ENCODE results near the gene HACD4. TPM values are rescaled to one million over a fixed set of nuclear protein-coding genes. Genes with fewer than 3 reads are reported as not detected.
"Not testable (repeated sequence)": the region's sequence is repeated elsewhere in the genome, so short reads cannot be mapped to it uniquely, and the experiment has no call there.

HACD4 gene
- total RNA-seq, 1 donor from 2014 or later: 2.2 TPM

- no peak for DNase-seq (ENCODE audit: low spot score)
Observed at GRCh38 chr9:21016701-21017491, 14.5 kb downstream of the HACD4 start.

- DNase-seq (ENCODE audit: low spot score): no peak
Observed at GRCh38 chr9:21015995-21016394, 15.4 kb downstream of the HACD4 start.

- no peak for DNase-seq (ENCODE audit: low spot score)
Observed at GRCh38 chr9:21015129-21015815, 16.2 kb downstream of the HACD4 start.

GRCh38 chr9:21002040-21002439, 29.4 kb downstream of the HACD4 start:
- DNase-seq (ENCODE audit: low spot score): no peak

GRCh38 chr9:21001581-21001980, 29.9 kb downstream of the HACD4 start:
- DNase-seq (ENCODE audit: low spot score): no peak

- no peak for DNase-seq (ENCODE audit: low spot score)
Observed at GRCh38 chr9:20997503-20998076, 33.9 kb downstream of the HACD4 start.

- no peak for DNase-seq (ENCODE audit: low spot score)
Observed at GRCh38 chr9:20996809-20997208, 34.6 kb downstream of the HACD4 start.

GRCh38 chr9:20995616-20996015, 35.8 kb downstream of the HACD4 start:
- no peak for DNase-seq (ENCODE audit: low spot score)

GRCh38 chr9:20994486-20994885, 37.0 kb downstream of the HACD4 start:
- DNase-seq (ENCODE audit: low spot score): no peak

- DNase-seq (ENCODE audit: low spot score): no peak
Observed at GRCh38 chr9:20990867-20991266, 40.6 kb downstream of the HACD4 start.

- DNase-seq (ENCODE audit: low spot score): no peak
Observed at GRCh38 chr9:20989923-20990341, 41.5 kb downstream of the HACD4 start.

- DNase-seq (ENCODE audit: low spot score): no peak
Observed at GRCh38 chr9:20988671-20989315, 42.6 kb downstream of the HACD4 start.

- DNase-seq (ENCODE audit: low spot score): no peak
Observed at GRCh38 chr9:20988061-20988460, 43.4 kb downstream of the HACD4 start.

- no peak for DNase-seq (ENCODE audit: low spot score)
Observed at GRCh38 chr9:20987521-20987920, 43.9 kb downstream of the HACD4 start.

GRCh38 chr9:20985851-20986600, 45.4 kb downstream of the HACD4 start:
- no peak for DNase-seq (ENCODE audit: low spot score)

- DNase-seq (ENCODE audit: low spot score): no peak
Observed at GRCh38 chr9:20984506-20984905, 46.9 kb downstream of the HACD4 start.

- DNase-seq (ENCODE audit: low spot score): no peak
Observed at GRCh38 chr9:20981486-20981885, 50.0 kb downstream of the HACD4 start.

GRCh38 chr9:20980832-20981455, 50.5 kb downstream of the HACD4 start:
- DNase-seq (ENCODE audit: low spot score): no peak

GRCh38 chr9:20978249-20978648, 53.2 kb downstream of the HACD4 start:
- DNase-seq (ENCODE audit: low spot score): no peak

GRCh38 chr9:20974191-20974938, 57.1 kb downstream of the HACD4 start:
- not testable (repeated sequence) for DNase-seq (ENCODE audit: low spot score)

Data from mesenteric fat pad (tissue), 1 donor.